HepG2 (cell line): ENCODE measurements around the gene KAZN. TPM values are rescaled to one million over a fixed set of nuclear protein-coding genes. Genes with fewer than 3 reads are reported as not detected.

Experiments used
- ATF2 ChIP-seq: sonication (generic); formaldehyde crosslinking; IDR thresholded peaks from 2 replicates; pipeline ENCODE4 v1.4.0; 2020; ENCODE audit warnings: missing genetic modification reagents
- BATF2 ChIP-seq: sonication (generic); formaldehyde crosslinking; IDR thresholded peaks from 2 replicates; pipeline ENCODE4 v1.8.0; 2022; ENCODE audit warnings: mild to moderate bottlenecking, missing genetic modification reagents, moderate library complexity
- FOXA1 ChIP-seq, 2 experiments: fragments of 450-650 bp in 1 of 2; sonication (generic) in 1 of 2; formaldehyde crosslinking in 1 of 2; IDR thresholded peaks; 2 replicates each; pipeline versions ENCODE4 v1.4.0 to v1.6.1; 2016 to 2020; ENCODE audit warnings: missing genetic modification reagents in 1 of 2
- FOXP1 ChIP-seq, 2 experiments: fragments of 450-650 bp in 1 of 2; IDR thresholded peaks; 2 replicates each; pipeline ENCODE4 v1.6.1; 2017 to 2018; ENCODE audit warnings: antibody characterized with exemption in 1 of 2
- HBP1 ChIP-seq: IDR thresholded peaks from 2 replicates; pipeline ENCODE4 v1.6.1; 2016; ENCODE audit warnings: low read depth, control low read depth
- HMGXB4 ChIP-seq, 2 experiments: sonication (generic) in 1 of 2; formaldehyde crosslinking in 1 of 2; IDR thresholded peaks; 2 replicates each; pipeline versions ENCODE4 v1.4.0 to v1.6.1; 2018 to 2020; ENCODE audit warnings: missing genetic modification reagents in 2 of 2, borderline replicate concordance in 1 of 2, low read depth in 1 of 2, mild to moderate bottlenecking in 1 of 2, missing biosample characterization in 1 of 2
- KMT2A ChIP-seq: sonication (generic); formaldehyde crosslinking; IDR thresholded peaks from 2 replicates; pipeline ENCODE4 v1.4.0; 2020; ENCODE audit warnings: missing genetic modification reagents
- MED8 ChIP-seq: sonication (generic); formaldehyde crosslinking; IDR thresholded peaks from 2 replicates; pipeline ENCODE4 v1.8.1; 2023; ENCODE audit warnings: mild to moderate bottlenecking, missing genetic modification reagents; ENCODE audit not compliant: insufficient replicate concordance
- PTBP1 ChIP-seq: fragments of 200-400 bp; formaldehyde crosslinking; IDR thresholded peaks from 2 replicates; pipeline ENCODE4 v1.6.1; 2018; ENCODE audit warnings: low read length, low read depth; ENCODE audit not compliant: poor library complexity, severe bottlenecking
- SAP130 ChIP-seq: IDR thresholded peaks from 2 replicates; pipeline ENCODE4 v1.6.1; 2016; ENCODE audit warnings: low read depth
- SOX6 ChIP-seq, 2 experiments: fragments of 450-650 bp in 1 of 2; sonication (generic) in 1 of 2; formaldehyde crosslinking in 1 of 2; IDR thresholded peaks; 2 replicates each; pipeline versions ENCODE4 v1.4.0 to v1.6.1; 2017 to 2020; ENCODE audit warnings: antibody characterized with exemption in 1 of 2, mild to moderate bottlenecking in 1 of 2, missing genetic modification reagents in 1 of 2
- SP5 ChIP-seq: IDR thresholded peaks from 2 replicates; pipeline ENCODE4 v1.6.1; 2016; ENCODE audit warnings: low read depth, borderline replicate concordance
- ZMYM3 ChIP-seq: sonication (generic); formaldehyde crosslinking; IDR thresholded peaks from 2 replicates; pipeline ENCODE4 v1.5.1; 2020; ENCODE audit warnings: mild to moderate bottlenecking, missing genetic modification reagents
- ZNF280D ChIP-seq: sonication (generic); formaldehyde crosslinking; IDR thresholded peaks from 2 replicates; pipeline ENCODE4 v1.5.1; 2020; ENCODE audit warnings: mild to moderate bottlenecking, missing genetic modification reagents
- ZNF317 ChIP-seq: sonication (generic); formaldehyde crosslinking; IDR thresholded peaks from 2 replicates; pipeline ENCODE4 v1.5.0; 2020; ENCODE audit warnings: mild to moderate bottlenecking, missing genetic modification reagents
- ZNF672 ChIP-seq: sonication (generic); formaldehyde crosslinking; IDR thresholded peaks from 2 replicates; pipeline ENCODE4 v1.8.1; 2022; ENCODE audit warnings: missing genetic modification reagents
- ZNF746 ChIP-seq: sonication (generic); formaldehyde crosslinking; IDR thresholded peaks from 2 replicates; pipeline ENCODE4 v1.8.0; 2022; ENCODE audit warnings: mild to moderate bottlenecking, missing genetic modification reagents
- polyA plus RNA-seq, 8 experiments: library from polyadenylated mRNA; depleted of rRNA in 3 of 8; stranded (reverse) in 7 of 8; unstranded in 1 of 8; fragments of >200 nt; fragmentation: Illumina TruSeq in 4 of 8; extraction: Trizol in 4 of 8; gene quantifications; 2 replicates each; pipeline versions ENCODE4 v1.2.1 to v1.2.3, GENCODE V29; 2011 to 2016; ENCODE audit warnings: low read depth in 4 of 8, missing spikeins in 1 of 8, mixed read lengths in 1 of 8; ENCODE audit not compliant: insufficient read depth in 1 of 8
- total RNA-seq, 5 experiments: library from RNA; depleted of rRNA; stranded (reverse); fragments of >200 nt; fragmentation: Illumina TruSeq; extraction: Trizol; gene quantifications; 2 replicates each; pipeline ENCODE4 v1.2.3, GENCODE V29; 2016; ENCODE audit warnings: low read depth in 1 of 5

Gene KAZN
- total and polyA plus RNA-seq, 2 of the 13 experiments (the other 11 are each of a cell fraction or from before 2014, with no cell fraction given) = 10.4 to 13.5 TPM

DNA sequence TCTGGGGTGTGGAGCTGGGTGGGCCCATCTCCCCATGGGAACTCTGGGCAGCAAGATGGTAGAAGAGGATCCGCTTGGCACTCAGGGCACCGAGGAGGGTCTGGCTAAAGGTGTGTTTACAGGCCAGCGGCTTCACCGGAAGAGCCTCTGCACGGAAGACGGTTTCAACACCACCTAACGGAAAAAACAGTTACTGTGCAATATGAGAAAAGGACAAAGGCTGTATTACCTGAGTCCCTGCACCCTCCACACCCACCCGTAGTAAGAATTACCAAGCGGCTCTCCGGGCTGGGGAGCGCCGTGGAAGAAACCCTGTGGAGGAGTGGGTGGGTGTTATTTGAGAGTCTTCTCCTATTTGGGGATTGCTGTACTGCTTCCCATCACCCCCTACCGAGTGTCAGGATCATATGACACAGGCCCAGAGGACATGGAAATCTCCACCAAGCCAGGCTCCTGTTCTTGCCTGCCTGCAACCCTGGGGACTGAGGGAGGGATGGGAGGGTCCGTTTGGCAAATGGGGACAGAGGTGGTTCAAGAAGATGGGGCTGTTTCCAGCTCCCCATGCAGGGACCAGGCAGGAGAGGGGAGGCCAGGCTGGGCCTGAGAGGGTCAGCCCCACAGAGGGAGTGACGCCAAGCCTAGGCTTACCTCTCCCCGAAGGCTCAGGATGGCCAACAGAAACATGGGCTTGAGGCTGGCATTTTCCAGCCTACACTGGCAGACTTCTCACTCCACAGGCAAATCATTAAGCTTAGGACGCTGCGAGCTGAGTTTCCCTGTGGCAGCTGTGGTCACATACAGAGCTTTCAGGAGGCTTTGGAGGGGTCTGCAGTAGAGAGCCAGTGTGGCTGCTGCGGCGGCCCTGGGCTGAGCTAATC is 351.6 kb downstream of the KAZN start (continued):
- TF ChIP-seq BATF2 (CRISPR knock-in tag) (no peak), ZNF746 (CRISPR knock-in tag) (0 out of 2 replicates have a peak, but pooled peaks have one; percentile 50), FOXP1 (IDR thresholded peaks at IDR 0.05) (no peak), FOXP1 (CRISPR knock-in tag; IDR thresholded peaks at IDR 0.05) (peak; percentile 71; the same call in 1 of the 2 replicates), ZMYM3 (CRISPR knock-in tag) (0 out of 2 replicates have a peak, but pooled peaks have one; percentile 18), SAP130 (CRISPR knock-in tag) (peak; percentile 65), PTBP1 (no peak), HBP1 (CRISPR knock-in tag) (no peak; the same call in 1 of the 2 replicates), ZNF317 (no peak; the same call in 1 of the 2 replicates), ZNF672 (CRISPR knock-in tag) (no peak), HMGXB4 (CRISPR knock-in tag; IDR thresholded peaks at IDR 0.05; ENCODE audit: borderline replicate concordance in 1 of 2, low read depth in 1 of 2) (0 out of 4 replicates have a peak, but pooled peaks of 1 of the 2 experiments have one; percentile 20), SP5 (CRISPR knock-in tag) (0 out of 2 replicates have a peak, but pooled peaks have one; percentile 26), SOX6 (IDR thresholded peaks at IDR 0.05) (no peak), SOX6 (CRISPR knock-in tag; IDR thresholded peaks at IDR 0.05) (peak; percentile 73; the same call in 1 of the 2 replicates), FOXA1 (IDR thresholded peaks at IDR 0.05) (no peak), FOXA1 (CRISPR knock-in tag; IDR thresholded peaks at IDR 0.05) (peak; percentile 68), ZNF280D (CRISPR knock-in tag) (0 out of 2 replicates have a peak, but pooled peaks have one; percentile 67), ATF2 (CRISPR knock-in tag) (no peak), KMT2A (0 out of 2 replicates have a peak, but pooled peaks have one; percentile 24), MED8 (CRISPR knock-in tag) (peak; percentile 68)
